Gastrocnemius medialis (tissue), 4 donors: ENCODE results near the gene NDST4. TPM values are rescaled to one million over a fixed set of nuclear protein-coding genes. Genes with fewer than 3 reads are reported as not detected.

Experiments
- ATAC-seq, 2 donors: fragments of 150-250 bp; one replicate each; pipeline ENCODE4 v1.9.1; 2016
- DNase-seq, 2 donors: peaks; one replicate each; pipeline ENCODE4 v3.0.0-alpha.2; 2019
- H3K27ac ChIP-seq, 4 donors: fragments of 200-600 bp; sonication (generic); 1 replicate in 1 of 4; 2 replicates in 3 of 4; pipeline ENCODE4 v1.5.1; 2016 to 2018; ENCODE audit warnings: mild to moderate bottlenecking in 2 of 4, moderate library complexity in 1 of 4
- H3K27me3 ChIP-seq, 3 donors: fragments of 200-600 bp; sonication (generic) in 2 of 3; 1 replicate in 1 of 3; 2 replicates in 2 of 3; pipeline versions ENCODE4 v1.5.1 to v1.6.0; 2016 to 2019; ENCODE audit warnings: mild to moderate bottlenecking in 1 of 3, moderate library complexity in 1 of 3
- H3K36me3 ChIP-seq, 2 donors: fragments of 200-600 bp; sonication (generic) in 1 of 2; one replicate each; pipeline ENCODE4 v1.5.1; 2017 to 2018
- H3K4me1 ChIP-seq, 2 donors: fragments of 200-600 bp; sonication (generic) in 1 of 2; one replicate each; pipeline ENCODE4 v1.5.1; 2016 to 2017; ENCODE audit warnings: mild to moderate bottlenecking in 2 of 2
- H3K4me3 ChIP-seq, 4 donors: fragments of 200-600 bp; sonication (generic) in 3 of 4; 1 replicate in 1 of 4; 2 replicates in 3 of 4; pipeline ENCODE4 v1.5.1; 2016 to 2019; ENCODE audit warnings: mild to moderate bottlenecking in 2 of 4
- H3K9me3 ChIP-seq, 3 donors: fragments of 200-600 bp; sonication (generic) in 2 of 3; 1 replicate in 1 of 3; 2 replicates in 2 of 3; pipeline ENCODE4 v1.5.1; 2016 to 2019
- POLR2A ChIP-seq, 2 donors: fragments of 450-650 bp; IDR thresholded peaks; one replicate each; pipeline ENCODE4 v1.6.1; 2017; ENCODE audit warnings: antibody characterized with exemption in 2 of 2, mild to moderate bottlenecking in 2 of 2, moderate library complexity in 2 of 2
- in situ Hi-C, 4 donors: fragments of 200-750 bp; cut with MboI; loops; one replicate each; pipeline versions ENCODE4 v1.15.0 to v1.8.0; 2017; ENCODE audit warnings: low sequenced_read_pairs in 4 of 4
- intact Hi-C: fragments of 100-400 bp; cut with DNase I; formaldehyde crosslinking; loops from one replicate; pipeline ENCODE4 v1.15.1; 2023; ENCODE audit warnings: low total_unique reads
- total RNA-seq, 4 donors: library from RNA; depleted of rRNA; stranded (reverse); fragments of >200 nt; gene quantifications; one replicate each; pipeline versions ENCODE4 v1.1.0 to v1.2.3, GENCODE V29; 2016
- TF ChIP-seq, protein P1 (sequence below), 5 experiments: fragments of 450-650 bp in 3 of 5; fragments of 200-600 bp in 2 of 5; sonication (generic) in 2 of 5; IDR thresholded peaks in 4 of 5; conservative IDR thresholded peaks in 1 of 5; 1 replicate in 4 of 5; 2 replicates in 1 of 5; pipeline ENCODE4 v1.5.1; 2016 to 2019; ENCODE audit warnings: antibody characterized with exemption in 5 of 5, mild to moderate bottlenecking in 3 of 5, moderate library complexity in 3 of 5

The NDST4 gene
- total RNA-seq, 4 donors from 2014 or later: not detected

GRCh38 chr4:114911111-114911510 lies 202.3 kb downstream of the NDST4 start:
- Histone ChIP-seq H3K4me1 (no peaks in the 10 kb centered on the region), H3K36me3 (no peaks in the 10 kb centered on the region), H3K27me3 (no peaks in the 10 kb centered on the region), H3K4me3 (no peak overlapping the region), H3K9me3 (no peaks in the 10 kb centered on the region), H3K27ac (no peak overlapping the region)
- DNase-seq (no peak), ATAC-seq (no peak)
- in situ Hi-C loops (no loop called here), intact Hi-C loops (no loop called here)
- no peak for TF ChIP-seq POLR2A (IDR thresholded peaks at IDR 0.05)
- TF ChIP-seq, protein P1, sequence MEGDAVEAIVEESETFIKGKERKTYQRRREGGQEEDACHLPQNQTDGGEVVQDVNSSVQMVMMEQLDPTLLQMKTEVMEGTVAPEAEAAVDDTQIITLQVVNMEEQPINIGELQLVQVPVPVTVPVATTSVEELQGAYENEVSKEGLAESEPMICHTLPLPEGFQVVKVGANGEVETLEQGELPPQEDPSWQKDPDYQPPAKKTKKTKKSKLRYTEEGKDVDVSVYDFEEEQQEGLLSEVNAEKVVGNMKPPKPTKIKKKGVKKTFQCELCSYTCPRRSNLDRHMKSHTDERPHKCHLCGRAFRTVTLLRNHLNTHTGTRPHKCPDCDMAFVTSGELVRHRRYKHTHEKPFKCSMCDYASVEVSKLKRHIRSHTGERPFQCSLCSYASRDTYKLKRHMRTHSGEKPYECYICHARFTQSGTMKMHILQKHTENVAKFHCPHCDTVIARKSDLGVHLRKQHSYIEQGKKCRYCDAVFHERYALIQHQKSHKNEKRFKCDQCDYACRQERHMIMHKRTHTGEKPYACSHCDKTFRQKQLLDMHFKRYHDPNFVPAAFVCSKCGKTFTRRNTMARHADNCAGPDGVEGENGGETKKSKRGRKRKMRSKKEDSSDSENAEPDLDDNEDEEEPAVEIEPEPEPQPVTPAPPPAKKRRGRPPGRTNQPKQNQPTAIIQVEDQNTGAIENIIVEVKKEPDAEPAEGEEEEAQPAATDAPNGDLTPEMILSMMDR (IDR thresholded peaks at IDR 0.05 in 4 of 5, conservative IDR thresholded peaks at IDR 0.05 in 1 of 5): no peak

- TF ChIP-seq POLR2A (IDR thresholded peaks at IDR 0.05): no peak
- TF ChIP-seq, protein P1 (IDR thresholded peaks at IDR 0.05 in 4 of 5, conservative IDR thresholded peaks at IDR 0.05 in 1 of 5): no peak
- DNase-seq: no peak
- no peaks in the 10 kb centered on the region for H3K9me3 ChIP-seq
- ATAC-seq: no peak
- H3K4me3 ChIP-seq: no peak overlapping the region
- no peaks in the 10 kb centered on the region for H3K27me3 ChIP-seq
- H3K4me1 ChIP-seq: no peaks in the 10 kb centered on the region
- in situ Hi-C loops (no loop called here), intact Hi-C loops (no loop called here)
- no peaks in the 10 kb centered on the region for H3K36me3 ChIP-seq
- no peak overlapping the region for H3K27ac ChIP-seq
These were observed 205.9 kb downstream of the NDST4 start for GRCh38 chr4:114907568-114907967.

DNA sequence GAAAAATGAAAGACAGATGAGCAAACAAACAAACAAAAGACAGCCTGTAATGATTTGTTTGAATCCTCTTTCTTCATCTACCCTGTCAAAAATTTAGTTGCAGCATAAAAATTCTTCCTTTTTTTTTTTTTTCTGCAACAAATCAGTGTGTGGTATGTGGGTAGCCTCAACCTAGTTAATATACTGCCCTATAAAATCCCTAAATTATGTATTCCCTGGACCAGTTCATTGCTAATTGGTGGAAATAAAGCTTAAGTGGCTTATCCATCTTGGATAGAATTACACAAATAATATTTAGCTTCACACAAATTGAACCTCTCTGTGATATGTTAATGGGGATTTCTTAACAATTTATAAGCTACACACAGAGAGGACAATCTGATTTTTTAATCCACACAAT lies 208.4 kb downstream of the NDST4 start:
- Histone ChIP-seq H3K9me3 (no peaks in the 10 kb centered on the region), H3K4me3 (no peak overlapping the region), H3K36me3 (no peaks in the 10 kb centered on the region), H3K27me3 (no peaks in the 10 kb centered on the region), H3K4me1 (no peaks in the 10 kb centered on the region), H3K27ac (no peak overlapping the region)
- DNase-seq (no peak), ATAC-seq (no peak)
- in situ Hi-C loops: no loop called here
- intact Hi-C loops: no loop called here
- TF ChIP-seq, protein P1 (IDR thresholded peaks at IDR 0.05 in 4 of 5, conservative IDR thresholded peaks at IDR 0.05 in 1 of 5): no peak
- TF ChIP-seq POLR2A (IDR thresholded peaks at IDR 0.05): no peak

- no peaks in the 10 kb centered on the region for H3K9me3 ChIP-seq
- no peak for ATAC-seq
- TF ChIP-seq, protein P1 (IDR thresholded peaks at IDR 0.05 in 4 of 5, conservative IDR thresholded peaks at IDR 0.05 in 1 of 5): no peak
- TF ChIP-seq POLR2A (IDR thresholded peaks at IDR 0.05): no peak
- H3K27me3 ChIP-seq: no peaks in the 10 kb centered on the region
- in situ Hi-C loops (no loop called here), intact Hi-C loops (no loop called here)
- no peaks in the 10 kb centered on the region for H3K36me3 ChIP-seq
- H3K4me3 ChIP-seq: no peak overlapping the region
- DNase-seq: no peak
- no peaks in the 10 kb centered on the region for H3K4me1 ChIP-seq
- H3K27ac ChIP-seq: no peak overlapping the region
These were observed 212.5 kb downstream of the NDST4 start for GRCh38 chr4:114900934-114901333.

DNA sequence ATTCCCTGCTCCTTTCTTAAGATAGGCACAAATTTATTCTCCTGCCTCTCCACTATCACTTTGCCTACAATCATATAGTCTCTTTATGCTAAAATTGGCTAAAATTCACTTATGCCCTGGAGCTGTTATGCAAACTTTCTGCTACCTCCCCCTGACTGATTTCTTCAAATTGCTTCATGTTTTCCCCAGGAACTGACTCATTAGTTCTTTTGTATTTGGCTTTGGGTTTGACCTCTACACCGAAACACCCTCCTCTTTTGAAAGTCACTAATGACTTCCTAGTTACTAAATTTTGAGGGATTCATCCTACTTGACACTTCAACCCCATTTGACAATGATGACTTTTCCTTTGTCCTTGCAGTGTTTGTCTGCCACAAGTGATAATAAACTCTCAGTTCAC lies 222.6 kb downstream of the NDST4 start:
- TF ChIP-seq, protein P1 (IDR thresholded peaks at IDR 0.05 in 4 of 5, conservative IDR thresholded peaks at IDR 0.05 in 1 of 5): no peak
- no peak for TF ChIP-seq POLR2A (IDR thresholded peaks at IDR 0.05)
- intact Hi-C loops (no loop called here), in situ Hi-C loops (no loop called here)
- H3K4me3 ChIP-seq: no peak overlapping the region
- H3K36me3 ChIP-seq: no peaks in the 10 kb centered on the region
- H3K4me1 ChIP-seq: no peaks in the 10 kb centered on the region
- ATAC-seq (no peak), DNase-seq (no peak)
- H3K27ac ChIP-seq: no peak overlapping the region
- no peaks in the 10 kb centered on the region for H3K9me3 ChIP-seq
- H3K27me3 ChIP-seq: no peaks in the 10 kb centered on the region
